ENCODE results near the gene HEXA. TPM values are rescaled to one million over a fixed set of nuclear protein-coding genes. Genes with fewer than 3 reads are reported as not detected.
A peak's percentile ranks its signal among the peaks of the same experiment; 100 is the strongest.

Gene HEXA
- total RNA-seq, 1 donor from 2014 or later: 48.7 TPM

DNA sequence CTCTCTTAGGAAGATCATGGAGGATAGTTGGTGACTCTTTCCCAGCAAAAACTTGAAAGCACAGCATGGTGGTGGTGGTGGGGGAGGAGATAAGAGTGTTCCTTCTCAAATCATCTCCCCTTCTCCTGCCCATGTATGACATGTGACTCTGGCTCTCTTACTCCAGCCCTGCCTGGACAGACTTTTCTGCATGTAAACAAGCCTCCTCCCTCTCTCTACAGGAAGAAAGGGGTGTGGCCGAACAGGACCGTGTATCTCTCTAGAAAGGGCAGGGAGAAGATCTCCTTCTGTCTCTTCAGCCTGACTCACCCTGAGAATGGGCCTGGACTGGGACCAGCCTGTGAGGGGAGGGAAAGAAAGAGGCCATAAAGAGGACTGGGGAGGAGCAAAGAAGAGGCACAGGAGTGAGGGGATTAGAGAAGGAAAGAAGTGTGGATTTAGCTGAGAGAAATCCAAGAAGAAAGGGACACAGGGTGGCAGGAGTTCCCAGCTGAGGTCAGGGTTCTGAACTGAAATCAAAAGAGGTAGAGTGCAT is 57.3 kb downstream of the HEXA start:
- Histone ChIP-seq H3K4me3 (ENCODE audit: low read depth, low read length) (no peak overlapping the region), H3K36me3 (ENCODE audit: control insufficient read depth, insufficient read depth, low read length) (no peaks in the 10 kb centered on the region), H3K27me3 (ENCODE audit: control insufficient read depth, insufficient read depth, low read length) (peaks cover 4% of the 10 kb centered on the region)
- TF ChIP-seq, protein P1, sequence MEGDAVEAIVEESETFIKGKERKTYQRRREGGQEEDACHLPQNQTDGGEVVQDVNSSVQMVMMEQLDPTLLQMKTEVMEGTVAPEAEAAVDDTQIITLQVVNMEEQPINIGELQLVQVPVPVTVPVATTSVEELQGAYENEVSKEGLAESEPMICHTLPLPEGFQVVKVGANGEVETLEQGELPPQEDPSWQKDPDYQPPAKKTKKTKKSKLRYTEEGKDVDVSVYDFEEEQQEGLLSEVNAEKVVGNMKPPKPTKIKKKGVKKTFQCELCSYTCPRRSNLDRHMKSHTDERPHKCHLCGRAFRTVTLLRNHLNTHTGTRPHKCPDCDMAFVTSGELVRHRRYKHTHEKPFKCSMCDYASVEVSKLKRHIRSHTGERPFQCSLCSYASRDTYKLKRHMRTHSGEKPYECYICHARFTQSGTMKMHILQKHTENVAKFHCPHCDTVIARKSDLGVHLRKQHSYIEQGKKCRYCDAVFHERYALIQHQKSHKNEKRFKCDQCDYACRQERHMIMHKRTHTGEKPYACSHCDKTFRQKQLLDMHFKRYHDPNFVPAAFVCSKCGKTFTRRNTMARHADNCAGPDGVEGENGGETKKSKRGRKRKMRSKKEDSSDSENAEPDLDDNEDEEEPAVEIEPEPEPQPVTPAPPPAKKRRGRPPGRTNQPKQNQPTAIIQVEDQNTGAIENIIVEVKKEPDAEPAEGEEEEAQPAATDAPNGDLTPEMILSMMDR (IDR thresholded peaks at IDR 0.05; ENCODE audit: insufficient read depth, low read length, severe bottlenecking): no peak
- FAIRE-seq: no peak
- no peak for DNase-seq (ENCODE audit: low read depth)

DNA sequence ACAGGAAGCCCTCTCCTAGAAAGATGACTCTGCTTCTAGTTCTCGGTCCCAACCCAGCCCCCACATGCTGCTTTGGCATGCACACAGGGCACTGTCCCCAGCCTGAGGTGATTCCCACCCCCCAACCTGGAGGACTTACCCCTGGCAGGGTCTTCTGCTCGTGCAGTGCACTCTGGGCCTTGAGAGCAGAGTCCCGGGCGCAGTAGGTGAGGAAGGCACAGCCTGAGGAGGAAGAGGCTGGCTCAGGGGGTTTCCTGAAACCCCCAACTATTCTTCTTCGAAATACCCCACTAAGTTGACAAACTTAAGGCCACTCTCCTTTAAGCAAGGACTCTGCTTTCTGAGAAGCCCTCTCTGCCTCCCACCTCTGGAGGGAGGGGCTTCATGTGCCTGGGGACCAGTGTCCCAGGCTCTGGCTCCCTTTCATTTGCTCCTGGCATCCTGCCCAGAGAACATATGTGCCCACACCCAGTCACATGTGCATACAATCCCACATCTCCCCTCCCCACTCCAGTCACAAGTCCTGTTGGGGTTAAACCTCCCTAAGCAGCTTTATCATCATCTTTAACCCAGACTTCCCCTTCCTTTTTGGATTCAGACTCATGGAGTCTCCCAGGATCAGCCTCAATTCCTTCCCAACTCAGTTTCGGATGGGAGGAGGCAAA is 60.0 kb downstream of the HEXA start:
- TF ChIP-seq, protein P1 (IDR thresholded peaks at IDR 0.05; ENCODE audit: insufficient read depth, low read length, severe bottlenecking): no peak
- Histone ChIP-seq H3K36me3 (ENCODE audit: control insufficient read depth, insufficient read depth, low read length) (no peaks in the 10 kb centered on the region), H3K27me3 (ENCODE audit: control insufficient read depth, insufficient read depth, low read length) (peaks cover 4% of the 10 kb centered on the region), H3K4me3 (ENCODE audit: low read depth, low read length) (no peak overlapping the region)
- DNase-seq (ENCODE audit: low read depth): no peak
- FAIRE-seq: no peak

DNA sequence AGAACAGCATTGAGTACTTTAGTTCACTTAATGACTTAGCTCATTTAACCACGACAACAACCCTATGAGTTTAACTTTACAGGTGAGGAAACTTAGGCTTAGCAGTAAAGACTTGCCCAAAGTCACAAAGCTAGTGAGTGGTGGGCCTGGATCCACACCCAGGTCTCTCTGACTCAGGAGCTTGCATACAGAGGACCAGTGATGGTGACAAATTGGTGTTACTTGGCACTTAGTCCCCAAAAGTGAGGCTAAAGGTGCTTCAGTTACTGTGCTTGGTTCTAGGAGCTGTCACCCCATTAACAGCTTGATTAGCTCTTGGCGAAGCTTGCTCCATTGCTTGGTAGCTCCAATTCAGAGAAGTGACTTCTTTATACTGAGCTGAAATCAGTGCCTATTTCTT is 61.9 kb downstream of the HEXA start:
- no peak for DNase-seq (ENCODE audit: low read depth)
- peaks cover 4% of the 10 kb centered on the region for H3K27me3 ChIP-seq (ENCODE audit: control insufficient read depth, insufficient read depth, low read length)
- TF ChIP-seq, protein P1 (IDR thresholded peaks at IDR 0.05; ENCODE audit: insufficient read depth, low read length, severe bottlenecking): no peak
- FAIRE-seq: no peak
- H3K4me3 ChIP-seq (ENCODE audit: low read depth, low read length): no peak overlapping the region
- H3K36me3 ChIP-seq (ENCODE audit: control insufficient read depth, insufficient read depth, low read length): no peaks in the 10 kb centered on the region

DNA sequence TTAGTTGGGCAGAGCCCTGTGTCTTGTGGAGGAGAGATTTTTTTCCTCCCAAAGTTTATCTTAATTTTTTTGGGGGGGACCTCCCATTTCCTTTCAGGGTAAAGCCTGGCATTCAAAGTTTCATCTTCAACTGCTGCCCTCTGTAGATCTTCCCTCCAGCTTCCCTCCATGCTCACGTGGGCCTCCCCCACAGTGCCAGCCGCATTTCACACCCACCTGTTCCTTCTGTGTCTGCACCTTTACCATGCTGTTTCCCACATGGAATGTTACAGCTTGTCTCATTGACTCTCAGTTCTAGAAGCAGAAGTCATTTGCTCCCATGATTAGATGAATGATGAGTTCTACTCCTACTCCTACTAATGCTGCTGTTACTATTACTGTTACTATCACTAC is 62.4 kb downstream of the HEXA start:
- TF ChIP-seq, protein P1 (IDR thresholded peaks at IDR 0.05; ENCODE audit: insufficient read depth, low read length, severe bottlenecking): no peak
- FAIRE-seq (peak; percentile 32), DNase-seq (ENCODE audit: low read depth) (no peak)
- Histone ChIP-seq H3K27me3 (ENCODE audit: control insufficient read depth, insufficient read depth, low read length) (peaks cover 4% of the 10 kb centered on the region), H3K36me3 (ENCODE audit: control insufficient read depth, insufficient read depth, low read length) (no peaks in the 10 kb centered on the region), H3K4me3 (ENCODE audit: low read depth, low read length) (no peak overlapping the region)

DNA sequence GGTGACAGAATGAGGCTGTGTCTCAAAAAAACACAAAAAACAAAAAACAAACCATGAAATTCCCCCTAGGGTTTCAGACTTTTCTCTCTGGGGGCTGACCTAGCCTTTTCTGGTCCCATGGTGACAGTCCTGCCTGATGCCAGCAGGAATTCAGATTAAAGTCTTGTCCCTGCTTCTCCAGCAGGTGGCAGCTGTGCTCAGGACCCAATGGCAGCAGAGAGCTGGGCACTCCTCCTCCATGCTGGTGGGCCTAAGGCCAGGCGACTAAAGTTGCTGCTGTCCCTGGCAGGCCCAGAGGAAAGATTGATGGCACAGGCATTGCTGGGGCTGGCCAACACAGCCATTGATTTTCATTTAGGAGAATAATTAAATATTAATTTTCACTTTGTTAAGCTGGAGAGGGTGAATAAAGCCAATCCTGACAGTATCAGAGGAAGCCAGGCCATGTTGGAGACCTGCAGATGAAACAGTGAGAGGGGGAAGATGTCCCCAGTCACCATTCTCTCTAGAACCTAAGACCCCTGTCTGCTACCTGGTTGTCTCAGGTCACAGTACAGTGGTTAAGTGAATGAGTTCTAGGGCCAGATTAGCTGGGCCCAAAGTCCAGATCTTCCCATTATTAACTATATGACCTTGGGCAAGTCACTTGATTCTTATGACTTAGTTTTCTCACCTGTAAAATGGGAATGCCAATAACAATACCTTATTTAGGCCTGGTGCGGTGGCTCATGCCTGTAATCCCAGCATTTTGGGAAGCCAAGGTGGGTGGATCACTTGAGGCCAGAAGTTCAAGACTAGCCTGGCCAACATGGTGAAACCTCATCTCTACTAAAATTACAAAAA is 63.0 kb downstream of the HEXA start:
- H3K36me3 ChIP-seq (ENCODE audit: control insufficient read depth, insufficient read depth, low read length): no peaks in the 10 kb centered on the region
- peak; percentile 50 for DNase-seq (ENCODE audit: low read depth)
- TF ChIP-seq, protein P1 (IDR thresholded peaks at IDR 0.05; ENCODE audit: insufficient read depth, low read length, severe bottlenecking): peak; percentile 85
- no peak overlapping the region for H3K4me3 ChIP-seq (ENCODE audit: low read depth, low read length)
- no peak for FAIRE-seq
- H3K27me3 ChIP-seq (ENCODE audit: control insufficient read depth, insufficient read depth, low read length): peaks cover 2% of the 10 kb centered on the region
